H9 (cell line): ENCODE data around the gene SPDEF. TPM values are rescaled to one million over a fixed set of nuclear protein-coding genes. Genes with fewer than 3 reads are reported as not detected.
A peak's percentile ranks its signal among the peaks of the same experiment; 100 is the strongest.

ENCODE experiments used
- DNase-seq: peaks from one replicate; pipeline ENCODE4 v3.0.0-alpha.2; 2017
- H2AFZ ChIP-seq: one replicate; pipeline ENCODE4 v1.6.1; 2013; ENCODE audit warnings: mild to moderate bottlenecking, low read length, control low read depth, moderate library complexity
- H2AK5ac ChIP-seq: 2 replicates; pipeline ENCODE4 v1.6.1; 2013; ENCODE audit warnings: low read length, control low read depth, mixed read lengths; ENCODE audit not compliant: insufficient read length
- H2BK120ac ChIP-seq: one replicate; pipeline ENCODE4 v1.6.1; 2013; ENCODE audit warnings: low read depth, mild to moderate bottlenecking, low read length, control low read depth, inconsistent platforms; ENCODE audit not compliant: poor library complexity, severe bottlenecking
- H2BK12ac ChIP-seq: 2 replicates; pipeline ENCODE4 v1.6.1; 2013; ENCODE audit warnings: low read length, control low read depth, mixed read lengths, low read depth; ENCODE audit not compliant: insufficient read length
- H2BK15ac ChIP-seq: 2 replicates; pipeline ENCODE4 v1.6.1; 2013; ENCODE audit warnings: low read depth, low read length, control low read depth
- H2BK20ac ChIP-seq: one replicate; pipeline ENCODE4 v1.6.1; 2013; ENCODE audit warnings: low read depth, mild to moderate bottlenecking, low read length, control low read depth, inconsistent platforms; ENCODE audit not compliant: poor library complexity, severe bottlenecking
- H2BK5ac ChIP-seq: 2 replicates; pipeline ENCODE4 v1.6.1; 2013; ENCODE audit warnings: low read length, control low read depth, mixed read lengths; ENCODE audit not compliant: insufficient read length
- H3K14ac ChIP-seq: 2 replicates; pipeline ENCODE4 v1.6.1; 2013; ENCODE audit warnings: low read length, control low read depth; ENCODE audit not compliant: insufficient read depth
- H3K18ac ChIP-seq: 2 replicates; pipeline ENCODE4 v1.6.1; 2013; ENCODE audit warnings: low read depth, mild to moderate bottlenecking, mixed read lengths, low read length, control low read depth; ENCODE audit not compliant: insufficient read length
- H3K23ac ChIP-seq: 2 replicates; pipeline ENCODE4 v1.6.1; 2013; ENCODE audit warnings: low read length, control low read depth, mixed read lengths, low read depth; ENCODE audit not compliant: insufficient read length
- H3K23me2 ChIP-seq: 2 replicates; pipeline ENCODE4 v1.6.1; 2013; ENCODE audit warnings: low read depth, mild to moderate bottlenecking, mixed read lengths, low read length, control low read depth; ENCODE audit not compliant: insufficient read length, poor library complexity, severe bottlenecking
- H3K27ac ChIP-seq: 2 replicates; pipeline ENCODE4 v1.5.1; 2013; ENCODE audit warnings: low read length, control low read depth, mixed read lengths, low read depth; ENCODE audit not compliant: insufficient read length
- H3K27me3 ChIP-seq: 2 replicates; pipeline ENCODE4 v1.6.1; 2013; ENCODE audit warnings: low read length, control low read depth, inconsistent platforms; ENCODE audit not compliant: insufficient read depth
- H3K4ac ChIP-seq: 2 replicates; pipeline ENCODE4 v1.6.1; 2013; ENCODE audit warnings: low read depth, mild to moderate bottlenecking, control low read depth, inconsistent platforms, low read length, moderate library complexity
- H3K4me1 ChIP-seq: 2 replicates; pipeline ENCODE4 v1.6.1; 2013; ENCODE audit warnings: low read length, control low read depth, inconsistent platforms; ENCODE audit not compliant: insufficient read depth
- H3K4me2 ChIP-seq: 2 replicates; pipeline ENCODE4 v1.6.1; 2013; ENCODE audit warnings: low read length, control low read depth, mixed read lengths; ENCODE audit not compliant: insufficient read length, insufficient read depth
- H3K56ac ChIP-seq: 2 replicates; pipeline ENCODE4 v1.6.1; 2013; ENCODE audit warnings: low read depth, mild to moderate bottlenecking, mixed read lengths, low read length, control low read depth; ENCODE audit not compliant: insufficient read length
- H3K79me1 ChIP-seq: 2 replicates; pipeline ENCODE4 v1.6.1; 2013; ENCODE audit warnings: low read depth, mild to moderate bottlenecking, moderate library complexity, low read length, control low read depth, inconsistent platforms; ENCODE audit not compliant: insufficient read depth, poor library complexity, severe bottlenecking
- H3K79me2 ChIP-seq: 2 replicates; pipeline ENCODE4 v1.6.1; 2013; ENCODE audit warnings: low read length, control low read depth, inconsistent platforms; ENCODE audit not compliant: insufficient read depth
- H3K9ac ChIP-seq: 2 replicates; pipeline ENCODE4 v1.6.1; 2013; ENCODE audit warnings: low read length, control low read depth, mixed read lengths; ENCODE audit not compliant: insufficient read length; ENCODE audit errors: extremely low read depth
- H3K9me3 ChIP-seq: one replicate; pipeline ENCODE4 v1.6.1; 2013; ENCODE audit warnings: low read depth, low read length, inconsistent platforms; ENCODE audit not compliant: control insufficient read depth
- H3T11ph ChIP-seq: one replicate; pipeline ENCODE4 v1.6.1; 2013; ENCODE audit warnings: mild to moderate bottlenecking, low read length, control low read depth, inconsistent platforms
- H4K20me1 ChIP-seq: one replicate; pipeline ENCODE4 v1.6.1; 2013; ENCODE audit not compliant: control insufficient read depth, insufficient read length, insufficient read depth
- H4K5ac ChIP-seq: 2 replicates; pipeline ENCODE4 v1.6.1; 2013; ENCODE audit warnings: low read depth, mild to moderate bottlenecking, mixed read lengths, low read length, control low read depth; ENCODE audit not compliant: insufficient read length
- H4K8ac ChIP-seq: replicated peaks from 2 replicates; pipeline ENCODE4 v1.6.1; 2013; ENCODE audit warnings: low read length, control low read depth, mixed read lengths, low read depth; ENCODE audit not compliant: insufficient read length
- H4K91ac ChIP-seq: 2 replicates; pipeline ENCODE4 v1.6.1; 2013; ENCODE audit warnings: low read depth, mild to moderate bottlenecking, moderate library complexity, mixed read lengths, low read length, control low read depth; ENCODE audit not compliant: insufficient read length
- H3K27ac Mint-ChIP-seq, 3 experiments: 2 replicates in 2 of 3; 3 replicates in 1 of 3; pipeline ENCODE4 v1.8.0; 2020 to 2021; ENCODE audit warnings: mixed read lengths in 3 of 3, mild to moderate bottlenecking in 1 of 3, moderate library complexity in 1 of 3
- H3K27me3 Mint-ChIP-seq: 2 replicates; pipeline ENCODE4 v1.8.0; 2021; ENCODE audit warnings: low read depth, mild to moderate bottlenecking, moderate library complexity, mixed read lengths
- H3K36me3 Mint-ChIP-seq, 3 experiments: 2 replicates in 2 of 3; 3 replicates in 1 of 3; pipeline ENCODE4 v1.8.0; 2020 to 2021; ENCODE audit warnings: low read depth in 3 of 3, mixed read lengths in 3 of 3; ENCODE audit not compliant: insufficient read depth in 1 of 3
- H3K4me1 Mint-ChIP-seq, 2 experiments: 2 replicates each; pipeline ENCODE4 v1.8.0; 2020; ENCODE audit warnings: mixed read lengths in 2 of 2
- H3K4me3 Mint-ChIP-seq, 2 experiments: 2 replicates in 1 of 2; 3 replicates in 1 of 2; pipeline ENCODE4 v1.8.0; 2020 to 2021; ENCODE audit warnings: mild to moderate bottlenecking in 2 of 2, mixed read lengths in 2 of 2, moderate library complexity in 1 of 2
- H3K9me3 Mint-ChIP-seq, 2 experiments: 2 replicates in 1 of 2; 3 replicates in 1 of 2; pipeline ENCODE4 v1.8.0; 2020; ENCODE audit warnings: mild to moderate bottlenecking in 2 of 2, mixed read lengths in 2 of 2, moderate library complexity in 1 of 2
- CTCF ChIP-seq: fragments of 200-600 bp; sonication (generic); conservative IDR thresholded peaks from 3 replicates; pipeline ENCODE4 v1.8.0; 2021; ENCODE audit warnings: antibody characterized with exemption, mild to moderate bottlenecking
- WGBS: extraction: QIAGEN DNeasy Blood & Tissue Kit; methylation state at CpG from one replicate; pipeline ENCODE4 v1.1.7; 2013; ENCODE audit warnings: missing lambda C conversion rate, low lambda C conversion rate, mixed read lengths; ENCODE audit not compliant: insufficient read length; ENCODE audit errors: extremely low coverage; 5-methylcytosine and 5-hydroxymethylcytosine counted together
- total RNA-seq: library from RNA; stranded (reverse); gene quantifications from 2 replicates; pipeline ENCODE4 v1.2.1, GENCODE V29; 2021

The SPDEF gene
- total RNA-seq, 1 experiment from 2014 or later: 0.15 TPM

GRCh38 chr6:34508425-34508824, 47.7 kb downstream of the SPDEF start:
- Histone ChIP-seq H3K14ac (no peak overlapping the region), H2AFZ (no peak overlapping the region), H3K4ac (no peak overlapping the region), H2BK12ac (no peak overlapping the region), H3K79me2 (no peaks in the 10 kb centered on the region), H4K5ac (no peak overlapping the region), H2BK15ac (no peak overlapping the region), H2BK5ac (no peak overlapping the region), H3K23me2 (no peaks in the 10 kb centered on the region), H3K27me3 (no peaks in the 10 kb centered on the region), H3T11ph (no peak overlapping the region), H3K56ac (no peak overlapping the region), H4K20me1 (no peaks in the 10 kb centered on the region), H3K27ac (no peak overlapping the region), H2AK5ac (no peak overlapping the region), H3K9ac (no peak overlapping the region), H2BK20ac (no peak overlapping the region), H2BK120ac (no peak overlapping the region), H3K79me1 (no peaks in the 10 kb centered on the region), H3K23ac (no peak overlapping the region), H3K18ac (no peak overlapping the region), H4K91ac (no peak overlapping the region), H4K8ac (no peak overlapping the region), H3K4me2 (no peak overlapping the region), H3K9me3 (no peaks in the 10 kb centered on the region), H3K4me1 (no peaks in the 10 kb centered on the region)
- H3K27ac Mint-ChIP-seq: no peak overlapping the region
- H3K27me3 Mint-ChIP-seq: no peaks in the 10 kb centered on the region
- no peak for DNase-seq
- no peak overlapping the region for H3K4me3 Mint-ChIP-seq
- H3K36me3 Mint-ChIP-seq: no peaks in the 10 kb centered on the region; a peak in 1 of 7 replicates
- H3K4me1 Mint-ChIP-seq: peaks cover 24 to 31% of the 10 kb centered on the region in 2 experiments
- no CpG with 5 or more reads among the region's 3 CpGs for WGBS
- peak; percentile 27; the same call in 1 of the 3 replicates for TF ChIP-seq CTCF
- H3K9me3 Mint-ChIP-seq: peaks cover 0 to 2% of the 10 kb centered on the region in 2 experiments; a peak in 2 of 5 replicates
